Progenitor cell of endocrine pancreas (in vitro differentiated cells): ENCODE measurements around the gene OR4D1. TPM values are rescaled to one million over a fixed set of nuclear protein-coding genes. Genes with fewer than 3 reads are reported as not detected.
"Not testable (repeated sequence)": the region's sequence is repeated elsewhere in the genome, so short reads cannot be mapped to it uniquely, and the experiment has no call there.

Experiments
- DNase-seq: peaks from one replicate; pipeline ENCODE4 v3.0.0; 2021; ENCODE audit warnings: low spot score; ENCODE audit not compliant: unreplicated experiment
- H3K27ac Mint-ChIP-seq: 2 replicates; pipeline ENCODE4 v1.8.0; 2021; ENCODE audit warnings: mild to moderate bottlenecking, moderate library complexity, mixed read lengths
- H3K27me3 Mint-ChIP-seq: 2 replicates; pipeline ENCODE4 v1.8.0; 2021; ENCODE audit warnings: mixed read lengths
- H3K36me3 Mint-ChIP-seq: 2 replicates; pipeline ENCODE4 v1.8.0; 2022; ENCODE audit warnings: mixed read lengths; ENCODE audit not compliant: insufficient read depth
- H3K4me1 Mint-ChIP-seq: 2 replicates; pipeline ENCODE4 v1.8.0; 2021; ENCODE audit warnings: low read depth, mixed read lengths
- H3K4me3 Mint-ChIP-seq: 2 replicates; pipeline ENCODE4 v1.8.0; 2021; ENCODE audit warnings: low read depth, mild to moderate bottlenecking, moderate library complexity, mixed read lengths
- H3K9me3 Mint-ChIP-seq: 2 replicates; pipeline ENCODE4 v1.8.0; 2021; ENCODE audit warnings: low read depth, mixed read lengths
- long read RNA-seq: library from polyadenylated mRNA; unstranded; transcript quantifications from one replicate; pipeline ENCODE4 v2.0.0, GENCODE V29; 2020
- total RNA-seq: library from RNA; stranded (reverse); gene quantifications from 2 replicates; pipeline ENCODE4 v1.2.1, GENCODE V29; 2021
- TF ChIP-seq, protein P1 (sequence below): fragments of 200-600 bp; sonication (generic); IDR thresholded peaks from one replicate; pipeline ENCODE4 v1.5.0; 2021; ENCODE audit warnings: antibody characterized with exemption, mild to moderate bottlenecking; ENCODE audit not compliant: unreplicated experiment

OR4D1 gene
- not detected in 2 replicates for total RNA-seq
- long read RNA-seq, result 0 reads

DNA sequence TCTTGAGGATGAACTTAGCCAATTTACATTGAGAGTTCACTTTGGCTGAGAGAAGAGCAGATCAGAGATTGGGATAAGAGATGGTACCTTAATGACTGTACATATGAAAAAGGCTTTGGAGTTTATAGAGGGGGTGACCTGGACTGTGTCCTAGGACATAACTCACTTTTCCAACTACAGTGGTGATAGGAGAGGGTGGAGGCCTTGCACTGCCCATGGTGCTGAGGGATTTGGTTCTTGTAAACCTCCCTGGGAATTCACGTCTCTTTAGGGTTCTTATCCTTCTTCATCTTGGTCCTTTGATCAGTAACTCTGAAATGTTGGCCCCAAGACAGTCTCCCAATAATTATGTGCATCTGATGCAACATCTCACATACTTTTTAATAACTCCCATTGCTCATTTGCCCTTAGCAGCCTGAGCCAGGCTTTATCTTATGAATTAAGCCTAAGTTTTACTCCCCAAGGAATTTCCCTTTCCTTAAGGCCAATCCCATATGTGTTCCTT lies at the start of gene OR4D1:
TSS of gene OR4D1 (plus strand) at position 455 of the 505 bp plus-strand sequence. CDS start 6,770 bp downstream, outside the sequence.
- no peaks in the 10 kb centered on the region for H3K36me3 Mint-ChIP-seq
- H3K4me1 Mint-ChIP-seq, result no peaks in the 10 kb centered on the region
- H3K9me3 Mint-ChIP-seq, result peaks cover 25% of the 10 kb centered on the region
- no peak within 1 kb of the TSS for H3K27ac Mint-ChIP-seq
- DNase-seq, result no peak
- TF ChIP-seq, protein P1, sequence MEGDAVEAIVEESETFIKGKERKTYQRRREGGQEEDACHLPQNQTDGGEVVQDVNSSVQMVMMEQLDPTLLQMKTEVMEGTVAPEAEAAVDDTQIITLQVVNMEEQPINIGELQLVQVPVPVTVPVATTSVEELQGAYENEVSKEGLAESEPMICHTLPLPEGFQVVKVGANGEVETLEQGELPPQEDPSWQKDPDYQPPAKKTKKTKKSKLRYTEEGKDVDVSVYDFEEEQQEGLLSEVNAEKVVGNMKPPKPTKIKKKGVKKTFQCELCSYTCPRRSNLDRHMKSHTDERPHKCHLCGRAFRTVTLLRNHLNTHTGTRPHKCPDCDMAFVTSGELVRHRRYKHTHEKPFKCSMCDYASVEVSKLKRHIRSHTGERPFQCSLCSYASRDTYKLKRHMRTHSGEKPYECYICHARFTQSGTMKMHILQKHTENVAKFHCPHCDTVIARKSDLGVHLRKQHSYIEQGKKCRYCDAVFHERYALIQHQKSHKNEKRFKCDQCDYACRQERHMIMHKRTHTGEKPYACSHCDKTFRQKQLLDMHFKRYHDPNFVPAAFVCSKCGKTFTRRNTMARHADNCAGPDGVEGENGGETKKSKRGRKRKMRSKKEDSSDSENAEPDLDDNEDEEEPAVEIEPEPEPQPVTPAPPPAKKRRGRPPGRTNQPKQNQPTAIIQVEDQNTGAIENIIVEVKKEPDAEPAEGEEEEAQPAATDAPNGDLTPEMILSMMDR, result no peak
- H3K27me3 Mint-ChIP-seq, result peaks cover 56% of the 10 kb centered on the region
- H3K4me3 Mint-ChIP-seq, result no peak within 1 kb of the TSS

DNA sequence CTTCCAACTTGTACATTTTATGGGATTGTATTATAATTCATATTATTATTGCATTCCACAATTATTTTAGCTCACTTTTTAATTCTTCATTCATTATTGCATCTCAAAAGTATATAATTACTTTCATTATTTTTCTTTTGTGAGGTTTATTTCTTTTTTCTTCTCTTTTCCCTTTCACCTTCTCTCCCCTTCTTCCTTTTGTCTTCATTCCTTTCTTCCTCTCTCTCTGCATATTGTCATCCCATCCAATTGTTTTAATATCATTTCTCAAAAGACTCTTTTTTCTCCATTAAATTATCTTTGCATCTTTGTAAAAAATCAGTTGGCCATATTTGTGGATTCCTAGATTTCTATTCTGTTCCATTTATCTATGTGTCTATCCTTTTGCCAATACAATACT lies 47.7 kb upstream of the OR4D1 start:
- no peaks in the 10 kb centered on the region for H3K36me3 Mint-ChIP-seq
- H3K4me3 Mint-ChIP-seq, result no peak overlapping the region
- H3K9me3 Mint-ChIP-seq, result no peaks in the 10 kb centered on the region
- no peaks in the 10 kb centered on the region for H3K4me1 Mint-ChIP-seq
- H3K27me3 Mint-ChIP-seq, result no peaks in the 10 kb centered on the region
- TF ChIP-seq, protein P1, result no peak
- no peak overlapping the region for H3K27ac Mint-ChIP-seq
- DNase-seq, result no peak

DNA sequence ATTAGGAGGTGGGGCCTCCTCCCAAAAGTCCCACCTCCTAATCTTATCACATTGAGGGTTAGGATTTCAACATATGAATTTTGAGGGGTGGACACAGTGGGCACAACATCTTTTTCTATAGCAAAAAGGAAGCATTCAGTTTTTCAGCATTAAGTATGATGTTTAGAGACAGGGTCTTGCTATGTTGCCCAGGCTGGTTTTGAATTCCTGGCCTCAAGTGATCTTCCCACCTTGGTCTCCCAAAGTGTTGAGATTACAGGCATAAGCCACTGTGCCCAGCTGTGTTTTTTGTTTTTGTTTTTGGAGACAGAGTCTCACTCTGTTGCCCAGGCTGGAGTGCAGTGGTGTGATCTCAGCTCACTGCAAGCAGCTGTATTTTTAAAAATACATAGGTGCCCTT lies 46.3 kb upstream of the OR4D1 start:
- H3K4me3 Mint-ChIP-seq, H3K36me3 Mint-ChIP-seq, H3K27me3 Mint-ChIP-seq, H3K4me1 Mint-ChIP-seq, H3K9me3 Mint-ChIP-seq, H3K27ac Mint-ChIP-seq, DNase-seq: not testable (repeated sequence)

DNA sequence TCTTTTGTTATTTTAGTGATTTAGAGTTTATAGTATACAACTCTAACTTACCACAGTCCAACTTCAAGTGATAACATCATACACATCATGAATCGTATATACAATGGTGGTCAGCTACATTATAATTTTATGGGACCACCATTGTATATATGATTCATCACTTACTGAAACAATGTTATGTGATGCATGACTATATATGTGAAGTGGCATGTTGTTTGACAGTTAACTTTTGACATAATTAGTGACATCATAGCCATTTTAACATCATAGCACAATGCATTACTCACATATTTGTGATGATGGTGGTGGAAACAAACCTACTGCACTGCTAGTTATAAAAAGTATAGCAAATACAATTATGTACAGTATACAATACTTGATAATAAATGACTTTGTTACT lies 43.1 kb upstream of the OR4D1 start:
- H3K27ac Mint-ChIP-seq, result no peak overlapping the region
- TF ChIP-seq, protein P1, result no peak
- no peaks in the 10 kb centered on the region for H3K27me3 Mint-ChIP-seq
- no peak for DNase-seq
- H3K36me3 Mint-ChIP-seq, result peaks cover 1% of the 10 kb centered on the region
- H3K9me3 Mint-ChIP-seq, result peaks cover 7% of the 10 kb centered on the region
- H3K4me1 Mint-ChIP-seq, result no peaks in the 10 kb centered on the region
- H3K4me3 Mint-ChIP-seq, result no peak overlapping the region

DNA sequence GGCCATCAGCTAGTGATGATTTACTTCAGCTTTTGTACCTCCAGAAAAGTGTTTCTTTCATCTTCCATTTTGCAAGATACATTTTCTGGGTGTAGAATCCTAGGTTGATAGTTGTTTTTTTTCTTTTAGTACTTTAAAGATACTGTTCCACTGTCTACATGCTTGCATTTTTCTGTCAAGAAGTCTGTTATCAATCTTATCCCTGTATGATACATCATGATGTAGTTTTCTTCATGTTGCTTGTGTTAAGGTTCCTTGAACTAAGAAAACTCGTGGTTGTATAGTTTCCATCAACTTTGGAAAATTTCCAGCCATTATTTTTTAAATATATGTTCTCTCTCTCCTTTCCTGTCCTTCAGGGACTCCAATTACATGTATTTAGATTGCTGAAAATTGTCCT lies 40.9 kb upstream of the OR4D1 start:
- peaks cover 5% of the 10 kb centered on the region for H3K4me1 Mint-ChIP-seq
- no peak for DNase-seq
- H3K36me3 Mint-ChIP-seq, result peaks cover 1% of the 10 kb centered on the region
- peaks cover 3% of the 10 kb centered on the region for H3K27me3 Mint-ChIP-seq
- H3K9me3 Mint-ChIP-seq, result peaks cover 7% of the 10 kb centered on the region
- H3K4me3 Mint-ChIP-seq, result no peak overlapping the region
- TF ChIP-seq, protein P1, result no peak
- H3K27ac Mint-ChIP-seq, result no peak overlapping the region

DNA sequence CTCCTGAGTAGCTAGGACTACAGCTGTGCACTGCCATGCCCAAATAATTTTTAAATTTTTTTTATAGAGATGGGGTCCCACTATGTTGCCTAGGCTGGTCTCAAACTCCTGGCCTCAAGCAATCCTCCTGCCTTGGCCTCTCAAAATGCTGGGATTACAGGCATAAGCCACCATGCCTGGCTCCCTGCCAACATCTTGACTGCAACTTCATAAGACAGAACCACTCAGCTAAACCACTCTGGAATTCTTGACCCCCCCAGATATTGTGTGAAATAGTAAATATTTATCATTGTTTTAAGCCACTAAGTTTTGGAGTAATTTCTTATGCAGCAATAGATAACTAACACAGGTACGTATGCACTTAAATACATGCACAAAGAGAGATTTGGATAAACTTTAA lies 39.0 kb upstream of the OR4D1 start:
- Mint-ChIP-seq H3K4me1 (peaks cover 6% of the 10 kb centered on the region), H3K4me3 (no peak overlapping the region), H3K27me3 (peaks cover 13% of the 10 kb centered on the region), H3K9me3 (peaks cover 7% of the 10 kb centered on the region), H3K36me3 (peaks cover 1% of the 10 kb centered on the region), H3K27ac (no peak overlapping the region)
- TF ChIP-seq, protein P1, result no peak
- no peak for DNase-seq
